ENCODE measurements around the gene KLC1. TPM values are rescaled to one million over a fixed set of nuclear protein-coding genes. Genes with fewer than 3 reads are reported as not detected.
"Not testable (repeated sequence)": the region's sequence is repeated elsewhere in the genome, so short reads cannot be mapped to it uniquely, and the experiment has no call there.

KLC1 gene
- total RNA-seq, 2 donors from 2014 or later = 162 to 198 TPM

DNA sequence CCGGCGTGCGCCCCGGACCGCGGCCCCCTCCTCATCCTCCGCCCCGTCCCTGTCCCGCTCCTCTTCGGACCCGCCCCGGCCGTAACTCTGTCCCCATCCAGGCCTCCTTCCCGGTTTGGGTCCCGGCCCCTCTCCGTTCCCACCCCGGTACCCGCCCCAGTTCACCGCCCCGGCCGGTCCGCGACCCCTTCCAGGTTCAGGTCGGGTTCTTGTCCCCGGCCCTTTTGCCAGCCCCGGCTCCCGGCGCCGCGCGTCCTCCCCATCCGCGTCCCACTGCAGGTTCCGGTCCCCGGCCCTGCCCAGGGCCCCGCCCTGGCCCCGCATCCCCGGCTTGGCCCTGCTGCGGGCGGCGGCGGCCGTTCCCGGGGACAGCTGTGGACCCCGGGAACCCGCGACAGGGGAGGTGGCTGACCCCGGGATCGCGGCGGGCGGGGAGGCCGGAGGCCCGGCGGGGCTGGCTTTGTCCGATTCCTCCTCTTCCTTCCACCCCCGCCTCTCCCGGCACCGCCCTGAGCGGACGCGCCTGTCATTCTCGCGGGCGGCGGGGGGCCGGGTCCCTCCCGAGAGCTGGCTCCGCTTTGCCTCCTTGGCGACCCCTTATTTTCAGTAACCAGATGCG, 601 bp downstream of the KLC1 start:
- Mint-ChIP-seq H3K4me3 (peak overlapping the region; percentile 91), H3K36me3 (ENCODE audit: low read depth) (no peaks in the 10 kb centered on the region), H3K27ac (peak overlapping the region; percentile 85), H3K27me3 (no peaks in the 10 kb centered on the region), H3K4me1 (peaks cover 23% of the 10 kb centered on the region)
- peak; percentile 14 to 30 (median 23) for DNase-seq
- no peaks in the 10 kb centered on the region for H3K9me3 ChIP-seq (ENCODE audit: control insufficient read depth, low read length, poor library complexity, severe bottlenecking)
- peak; percentile 36 for ATAC-seq

GRCh38 chr14:103630364-103631108, 1.5 kb downstream of the KLC1 start:
- Mint-ChIP-seq H3K27me3 (no peaks in the 10 kb centered on the region), H3K36me3 (ENCODE audit: low read depth) (no peaks in the 10 kb centered on the region), H3K4me1 (peaks cover 26% of the 10 kb centered on the region), H3K4me3 (peak overlapping the region; percentile 91), H3K27ac (peak overlapping the region; percentile 68)
- H3K9me3 ChIP-seq (ENCODE audit: control insufficient read depth, low read length, poor library complexity, severe bottlenecking) = no peaks in the 10 kb centered on the region
- ATAC-seq = no peak
- no peak for DNase-seq

- Mint-ChIP-seq H3K27me3 (no peaks in the 10 kb centered on the region), H3K4me1 (peaks cover 36% of the 10 kb centered on the region), H3K27ac (peak overlapping the region; percentile 37), H3K4me3 (no peak overlapping the region), H3K36me3 (ENCODE audit: low read depth) (no peaks in the 10 kb centered on the region)
- no peak for DNase-seq
- H3K9me3 ChIP-seq (ENCODE audit: control insufficient read depth, low read length, poor library complexity, severe bottlenecking) = no peaks in the 10 kb centered on the region
- ATAC-seq = no peak
Observed at GRCh38 chr14:103633391-103633790, 4.4 kb downstream of the KLC1 start.

GRCh38 chr14:103634156-103634555, 5.1 kb downstream of the KLC1 start:
- peak overlapping the region; percentile 49 for H3K4me3 Mint-ChIP-seq
- H3K36me3 Mint-ChIP-seq (ENCODE audit: low read depth) = no peaks in the 10 kb centered on the region
- peak overlapping the region; percentile 86 for H3K27ac Mint-ChIP-seq
- DNase-seq (no peak), ATAC-seq (no peak)
- no peaks in the 10 kb centered on the region for H3K27me3 Mint-ChIP-seq
- no peaks in the 10 kb centered on the region for H3K9me3 ChIP-seq (ENCODE audit: control insufficient read depth, low read length, poor library complexity, severe bottlenecking)
- H3K4me1 Mint-ChIP-seq = peaks cover 39% of the 10 kb centered on the region

DNA sequence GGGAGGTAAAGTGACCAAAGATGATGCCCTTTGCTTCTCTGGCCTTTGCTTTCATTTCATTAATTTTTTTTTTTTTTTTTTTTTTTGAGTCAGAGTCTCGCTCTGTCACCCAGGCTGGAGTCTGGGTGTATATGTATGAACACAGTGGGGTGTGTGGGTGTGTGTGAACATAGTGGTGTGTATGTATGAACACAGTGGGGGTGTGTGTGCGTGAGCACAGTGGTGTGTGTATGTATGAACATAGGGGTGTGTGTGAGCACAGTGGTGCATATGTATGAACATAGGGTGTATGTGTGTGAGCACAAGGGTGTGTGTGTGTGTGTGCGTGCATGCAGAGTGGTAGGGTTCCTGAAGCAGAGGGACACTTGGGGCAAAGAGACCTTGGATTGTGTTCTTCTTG, 9.6 kb downstream of the KLC1 start:
- peak overlapping the region; percentile 6 for H3K27ac Mint-ChIP-seq
- ATAC-seq (no peak), DNase-seq (no peak)
- no peaks in the 10 kb centered on the region for H3K27me3 Mint-ChIP-seq
- peaks cover 40% of the 10 kb centered on the region for H3K4me1 Mint-ChIP-seq
- H3K9me3 ChIP-seq (ENCODE audit: control insufficient read depth, low read length, poor library complexity, severe bottlenecking) = no peaks in the 10 kb centered on the region
- H3K36me3 Mint-ChIP-seq (ENCODE audit: low read depth) = no peaks in the 10 kb centered on the region
- H3K4me3 Mint-ChIP-seq = no peak overlapping the region

- DNase-seq (no peak), ATAC-seq (no peak)
- H3K9me3 ChIP-seq (ENCODE audit: control insufficient read depth, low read length, poor library complexity, severe bottlenecking) = no peaks in the 10 kb centered on the region
- Mint-ChIP-seq H3K4me3 (no peak overlapping the region), H3K36me3 (ENCODE audit: low read depth) (no peaks in the 10 kb centered on the region), H3K27me3 (no peaks in the 10 kb centered on the region), H3K27ac (no peak overlapping the region), H3K4me1 (peaks cover 33% of the 10 kb centered on the region)
Observed at GRCh38 chr14:103641161-103641560, 12.2 kb downstream of the KLC1 start.

DNA sequence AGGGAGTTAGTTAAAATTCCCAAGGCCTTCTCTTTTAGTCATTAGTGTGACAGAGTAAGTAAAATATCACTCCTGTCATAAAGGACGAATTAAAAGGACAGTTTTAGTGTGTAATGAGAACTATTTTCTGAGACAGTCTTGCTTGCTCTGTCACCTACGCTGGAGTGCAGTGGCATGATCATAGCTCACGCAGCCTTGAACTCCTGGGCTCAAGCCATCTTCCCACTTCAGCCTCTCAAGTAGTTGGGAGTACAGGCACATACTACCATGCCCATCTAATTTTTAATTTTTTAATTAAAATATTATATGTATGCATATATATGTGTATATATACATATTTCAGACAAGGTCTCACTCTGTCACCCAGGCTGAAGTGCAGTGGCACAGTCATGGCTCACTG, 17.2 kb downstream of the KLC1 start:
- DNase-seq = no peak
- Mint-ChIP-seq H3K4me1 (peaks cover 16% of the 10 kb centered on the region), H3K27me3 (no peaks in the 10 kb centered on the region), H3K36me3 (ENCODE audit: low read depth) (no peaks in the 10 kb centered on the region), H3K27ac (no peak overlapping the region), H3K4me3 (no peak overlapping the region)
- no peak for ATAC-seq
- H3K9me3 ChIP-seq (ENCODE audit: control insufficient read depth, low read length, poor library complexity, severe bottlenecking) = no peaks in the 10 kb centered on the region

DNA sequence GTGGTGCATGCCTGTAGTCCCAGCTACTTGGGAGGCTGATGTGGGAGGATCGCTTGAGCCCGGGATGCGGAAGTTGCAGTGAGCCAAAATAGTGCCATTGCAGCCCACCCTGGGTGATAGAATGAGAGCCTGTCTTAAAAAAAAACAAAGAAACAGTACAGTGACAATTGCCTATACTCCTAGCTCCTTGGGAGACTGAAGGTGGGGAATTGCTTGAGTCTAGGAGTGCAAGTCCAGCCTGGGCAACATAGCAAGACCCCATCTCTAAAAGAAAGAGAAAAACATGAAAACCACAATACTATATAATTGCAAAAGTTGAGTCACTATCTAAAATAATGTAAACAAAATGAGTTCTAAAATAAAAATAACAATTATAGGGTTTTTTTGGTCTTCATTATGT, 20.0 kb downstream of the KLC1 start:
- ATAC-seq = no peak
- Mint-ChIP-seq H3K36me3 (ENCODE audit: low read depth) (peaks cover 2% of the 10 kb centered on the region), H3K4me1 (peaks cover 16% of the 10 kb centered on the region), H3K27ac (no peak overlapping the region), H3K4me3 (no peak overlapping the region), H3K27me3 (no peaks in the 10 kb centered on the region)
- no peaks in the 10 kb centered on the region for H3K9me3 ChIP-seq (ENCODE audit: control insufficient read depth, low read length, poor library complexity, severe bottlenecking)
- DNase-seq = no peak

- ATAC-seq = no peak
- no peak overlapping the region for H3K4me3 Mint-ChIP-seq
- no peaks in the 10 kb centered on the region for H3K27me3 Mint-ChIP-seq
- no peaks in the 10 kb centered on the region for H3K9me3 ChIP-seq (ENCODE audit: control insufficient read depth, low read length, poor library complexity, severe bottlenecking)
- H3K27ac Mint-ChIP-seq = no peak overlapping the region
- DNase-seq = no peak
- peaks cover 6% of the 10 kb centered on the region for H3K36me3 Mint-ChIP-seq (ENCODE audit: low read depth)
- peaks cover 17% of the 10 kb centered on the region for H3K4me1 Mint-ChIP-seq
Observed at GRCh38 chr14:103650213-103650612, 21.2 kb downstream of the KLC1 start.

- H3K27ac Mint-ChIP-seq = peak overlapping the region; percentile 9
Observed at GRCh38 chr14:103651585-103651984, 22.6 kb downstream of the KLC1 start.

DNA sequence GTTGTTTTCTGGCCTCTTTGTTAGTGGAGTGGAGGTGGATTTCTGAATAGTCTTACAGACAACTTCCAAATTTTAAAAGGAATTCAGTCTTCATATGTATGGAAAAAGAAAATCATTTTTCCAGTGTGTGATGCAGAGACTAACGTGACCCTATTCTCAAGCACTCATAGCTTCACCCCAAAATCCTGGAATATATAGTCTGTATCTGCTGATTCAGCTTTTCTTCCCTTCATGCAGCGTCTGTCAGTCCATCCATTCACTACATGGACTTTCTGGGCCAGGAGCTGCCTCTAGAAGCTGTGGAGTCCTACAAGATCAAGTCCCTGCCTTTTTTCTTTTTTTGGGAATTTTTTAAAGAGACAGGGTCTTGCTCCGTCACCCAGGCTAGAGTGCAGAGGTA, 23.8 kb downstream of the KLC1 start:
- DNase-seq (no peak), ATAC-seq (no peak)
- H3K27ac Mint-ChIP-seq = no peak overlapping the region
- H3K27me3 Mint-ChIP-seq = no peaks in the 10 kb centered on the region
- no peak overlapping the region for H3K4me3 Mint-ChIP-seq
- H3K36me3 Mint-ChIP-seq (ENCODE audit: low read depth) = peaks cover 6% of the 10 kb centered on the region
- H3K4me1 Mint-ChIP-seq = peaks cover 15% of the 10 kb centered on the region
- no peaks in the 10 kb centered on the region for H3K9me3 ChIP-seq (ENCODE audit: control insufficient read depth, low read length, poor library complexity, severe bottlenecking)

More at GRCh38 chr14:103651585-103651984, 22.6 kb downstream of the KLC1 start:
- H3K4me3 Mint-ChIP-seq = no peak overlapping the region
- ATAC-seq (no peak), DNase-seq (no peak)
- peaks cover 15% of the 10 kb centered on the region for H3K4me1 Mint-ChIP-seq
- H3K9me3 ChIP-seq (ENCODE audit: control insufficient read depth, low read length, poor library complexity, severe bottlenecking) = no peaks in the 10 kb centered on the region
- H3K36me3 Mint-ChIP-seq (ENCODE audit: low read depth) = peaks cover 6% of the 10 kb centered on the region
- no peaks in the 10 kb centered on the region for H3K27me3 Mint-ChIP-seq

GRCh38 chr14:103653336-103653735, 24.3 kb downstream of the KLC1 start:
- not testable (repeated sequence) for H3K36me3 Mint-ChIP-seq (ENCODE audit: low read depth); H3K9me3 ChIP-seq (ENCODE audit: control insufficient read depth, low read length, poor library complexity, severe bottlenecking); DNase-seq; H3K4me3 Mint-ChIP-seq; H3K27me3 Mint-ChIP-seq; ATAC-seq
- Mint-ChIP-seq H3K4me1 (peaks cover 15% of the 10 kb centered on the region), H3K27ac (peak overlapping the region; percentile 9)

DNA sequence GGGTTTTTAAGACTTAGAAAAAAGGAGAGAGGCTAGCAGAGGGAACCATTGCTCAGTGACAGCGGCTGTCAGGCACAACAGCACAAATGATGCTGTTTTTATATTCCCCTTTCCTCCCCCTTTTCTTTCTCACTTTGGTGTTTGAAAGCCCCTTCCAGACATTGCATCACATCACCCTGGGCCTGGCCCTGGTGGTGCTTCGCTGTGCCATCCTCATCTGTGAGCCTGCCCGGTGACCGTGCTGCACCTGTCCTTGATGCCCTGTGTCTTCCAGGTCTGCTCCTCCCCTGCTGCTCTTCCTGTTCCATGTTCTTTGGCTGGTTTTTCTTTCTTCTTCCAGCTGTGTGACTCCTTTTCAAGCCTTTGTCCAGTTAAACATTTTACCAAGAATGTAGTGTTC, 24.8 kb downstream of the KLC1 start:
- Mint-ChIP-seq H3K4me3 (no peak overlapping the region), H3K4me1 (peaks cover 13% of the 10 kb centered on the region), H3K27me3 (no peaks in the 10 kb centered on the region), H3K36me3 (ENCODE audit: low read depth) (peaks cover 8% of the 10 kb centered on the region), H3K27ac (peak overlapping the region; percentile 9)
- no peak for ATAC-seq
- H3K9me3 ChIP-seq (ENCODE audit: control insufficient read depth, low read length, poor library complexity, severe bottlenecking) = no peaks in the 10 kb centered on the region
- no peak for DNase-seq

DNA sequence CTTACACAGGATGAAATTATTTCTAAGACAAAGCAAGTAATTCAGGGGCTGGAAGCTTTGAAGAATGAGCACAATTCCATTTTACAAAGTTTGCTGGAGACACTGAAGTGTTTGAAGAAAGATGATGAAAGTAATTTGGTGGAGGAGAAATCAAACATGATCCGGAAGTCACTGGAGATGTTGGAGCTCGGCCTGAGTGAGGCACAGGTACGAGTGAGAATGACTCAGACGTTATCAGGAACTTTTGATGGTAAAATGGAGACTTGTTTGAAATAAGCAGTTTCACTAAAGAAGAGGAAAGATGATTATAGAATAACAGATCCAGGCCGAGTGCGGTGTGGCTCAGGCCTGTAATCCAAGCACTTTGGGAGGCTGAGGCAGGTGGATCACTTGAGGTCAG, 25.6 kb downstream of the KLC1 start:
- ATAC-seq (no peak), DNase-seq (no peak)
- H3K27me3 Mint-ChIP-seq = no peaks in the 10 kb centered on the region
- H3K9me3 ChIP-seq (ENCODE audit: control insufficient read depth, low read length, poor library complexity, severe bottlenecking) = no peaks in the 10 kb centered on the region
- peak overlapping the region; percentile 60 for H3K27ac Mint-ChIP-seq
- no peak overlapping the region for H3K4me3 Mint-ChIP-seq
- H3K36me3 Mint-ChIP-seq (ENCODE audit: low read depth) = peaks cover 8% of the 10 kb centered on the region
- H3K4me1 Mint-ChIP-seq = peaks cover 11% of the 10 kb centered on the region

Data from T-helper 17 cell (primary cell).